Astrocyte (in vitro differentiated cells and primary cell): ENCODE data around the gene NANOGP8.

Experiments
- EZH2 ChIP-seq: IDR thresholded peaks from 2 replicates; pipeline ENCODE4 v1.6.1; 2012; ENCODE audit warnings: mild to moderate bottlenecking, low read length, inconsistent platforms; ENCODE audit not compliant: insufficient read depth
- TF ChIP-seq, protein P1 (sequence below): IDR thresholded peaks from 2 replicates; pipeline ENCODE4 v1.5.1; 2011; ENCODE audit warnings: low read depth, mild to moderate bottlenecking, inconsistent platforms, low read length, moderate library complexity; ENCODE audit not compliant: insufficient read depth

DNA sequence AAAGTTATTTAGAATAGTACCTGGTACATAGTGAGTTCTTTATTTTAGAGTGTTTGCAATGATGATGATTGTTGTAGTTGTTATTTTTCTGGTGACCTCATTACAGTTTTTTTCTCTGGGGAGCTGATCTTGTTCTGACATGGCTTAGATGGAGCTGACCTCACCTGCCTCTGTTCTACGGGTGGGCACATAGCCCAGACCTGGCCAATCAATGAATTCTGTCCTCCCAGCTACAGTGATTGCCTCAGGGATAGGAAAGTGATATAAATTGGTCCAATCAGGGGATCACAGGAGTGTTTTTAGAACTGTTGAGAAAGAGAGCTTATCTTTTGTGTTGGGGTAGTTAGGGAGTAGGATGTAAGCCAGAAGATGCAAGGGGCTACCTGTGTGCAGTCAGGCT is 3.2 kb upstream of the NANOGP8 start:
- TF ChIP-seq, protein P1, sequence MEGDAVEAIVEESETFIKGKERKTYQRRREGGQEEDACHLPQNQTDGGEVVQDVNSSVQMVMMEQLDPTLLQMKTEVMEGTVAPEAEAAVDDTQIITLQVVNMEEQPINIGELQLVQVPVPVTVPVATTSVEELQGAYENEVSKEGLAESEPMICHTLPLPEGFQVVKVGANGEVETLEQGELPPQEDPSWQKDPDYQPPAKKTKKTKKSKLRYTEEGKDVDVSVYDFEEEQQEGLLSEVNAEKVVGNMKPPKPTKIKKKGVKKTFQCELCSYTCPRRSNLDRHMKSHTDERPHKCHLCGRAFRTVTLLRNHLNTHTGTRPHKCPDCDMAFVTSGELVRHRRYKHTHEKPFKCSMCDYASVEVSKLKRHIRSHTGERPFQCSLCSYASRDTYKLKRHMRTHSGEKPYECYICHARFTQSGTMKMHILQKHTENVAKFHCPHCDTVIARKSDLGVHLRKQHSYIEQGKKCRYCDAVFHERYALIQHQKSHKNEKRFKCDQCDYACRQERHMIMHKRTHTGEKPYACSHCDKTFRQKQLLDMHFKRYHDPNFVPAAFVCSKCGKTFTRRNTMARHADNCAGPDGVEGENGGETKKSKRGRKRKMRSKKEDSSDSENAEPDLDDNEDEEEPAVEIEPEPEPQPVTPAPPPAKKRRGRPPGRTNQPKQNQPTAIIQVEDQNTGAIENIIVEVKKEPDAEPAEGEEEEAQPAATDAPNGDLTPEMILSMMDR = no peak
- no peak for TF ChIP-seq EZH2
